SW480 (cell line): ENCODE results near the gene ACADS.

Experiments
- DNase-seq: peaks from one replicate; pipeline ENCODE4 v3.0.0-alpha.2; 2016; ENCODE audit warnings: low spot score

Gene ACADS

DNA sequence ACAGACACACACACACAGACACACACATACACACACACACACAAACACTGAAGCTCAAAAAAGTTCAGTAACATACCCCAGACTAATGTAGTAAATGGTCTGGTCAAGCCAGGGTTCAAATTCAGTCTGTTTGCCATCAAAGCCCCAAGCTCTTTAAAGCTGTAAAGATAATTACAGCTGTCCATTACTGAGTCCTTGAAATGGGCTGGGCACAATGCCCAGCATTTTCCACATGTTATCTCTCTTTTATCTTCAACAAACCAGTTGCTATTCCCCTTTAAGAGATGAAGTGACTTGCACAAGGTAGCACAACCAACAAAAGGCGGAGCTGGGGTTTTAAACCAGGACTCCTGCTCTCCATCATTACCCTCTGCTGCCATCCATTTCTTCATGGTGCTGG lies 23.0 kb upstream of the ACADS start:
- DNase-seq: no peak

DNA sequence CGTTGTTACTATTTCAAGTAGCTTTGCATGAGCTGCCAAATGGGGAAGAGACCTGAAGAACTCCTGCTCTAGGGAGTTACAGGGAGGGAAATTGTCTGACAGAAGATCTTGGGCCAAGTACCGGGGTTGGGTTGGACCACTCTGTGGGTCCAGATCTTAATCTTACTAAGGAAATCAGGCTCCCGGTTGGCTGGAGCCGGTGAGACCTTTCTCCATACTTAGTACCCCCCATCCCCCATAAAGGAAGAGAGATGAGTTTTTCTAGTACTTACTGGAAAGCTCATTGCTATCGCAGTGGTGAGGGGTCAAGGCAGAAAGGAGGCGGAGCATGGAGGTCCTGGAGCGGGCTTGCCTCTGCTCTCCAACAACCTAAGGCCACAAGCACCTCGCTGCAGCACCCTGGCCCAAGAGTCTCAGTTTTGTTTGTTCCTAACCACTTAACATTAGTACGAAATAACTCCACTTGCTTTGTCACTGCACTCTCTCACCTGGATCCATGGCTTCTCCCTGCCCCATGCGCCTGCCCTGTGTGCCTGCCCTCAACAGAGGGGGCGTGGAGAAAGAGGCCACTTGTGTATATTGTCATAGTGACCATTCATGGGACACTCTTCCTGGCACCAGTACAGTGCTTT lies 22.2 kb upstream of the ACADS start:
- no peak for DNase-seq

GRCh38 chr12:120705618-120706017 lies 20.0 kb upstream of the ACADS start:
- DNase-seq: no peak

- no peak for DNase-seq
Observed at GRCh38 chr12:120706029-120706428, 19.6 kb upstream of the ACADS start.

- DNase-seq: no peak
Observed at GRCh38 chr12:120708651-120709050, 17.0 kb upstream of the ACADS start.

GRCh38 chr12:120710031-120710804 lies 15.4 kb upstream of the ACADS start, which contains the start of gene UNC119B:
UNC119B (plus strand) TSS chr12:120710458; CDS start chr12:120710475, 17 bp downstream.
- peak; percentile 63 for DNase-seq

DNA sequence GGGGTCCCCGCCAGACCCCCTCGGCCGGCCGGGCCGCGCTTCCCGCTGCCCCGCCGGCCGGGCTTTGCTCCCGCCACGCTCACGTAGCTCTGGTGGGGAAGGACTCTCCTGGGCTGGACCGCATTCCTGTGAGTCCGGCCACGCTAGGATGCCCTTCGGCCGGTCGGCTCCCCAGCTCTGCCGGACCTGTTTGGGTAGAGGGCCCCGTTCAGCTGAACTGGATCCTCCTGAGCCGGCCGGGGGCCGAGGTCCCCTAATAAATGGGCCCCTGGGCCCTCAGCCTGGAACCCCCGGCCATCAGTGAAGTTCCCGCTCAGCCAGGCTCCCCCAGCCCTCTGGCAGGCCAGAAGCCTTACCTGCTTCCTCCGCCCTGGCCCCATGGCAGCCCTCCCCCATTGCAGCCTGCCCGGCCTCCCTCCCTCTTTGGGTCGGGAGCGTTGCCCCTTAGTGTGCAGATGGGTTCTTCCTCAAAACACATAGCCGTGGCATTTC lies 14.8 kb upstream of the ACADS start:
- no peak for DNase-seq

- DNase-seq: no peak
Observed at GRCh38 chr12:120711411-120711810, 14.2 kb upstream of the ACADS start.

GRCh38 chr12:120712610-120713009 lies 13.0 kb upstream of the ACADS start:
- DNase-seq: no peak

GRCh38 chr12:120713861-120714482 lies 11.7 kb upstream of the ACADS start:
- DNase-seq: peak; percentile 72

DNA sequence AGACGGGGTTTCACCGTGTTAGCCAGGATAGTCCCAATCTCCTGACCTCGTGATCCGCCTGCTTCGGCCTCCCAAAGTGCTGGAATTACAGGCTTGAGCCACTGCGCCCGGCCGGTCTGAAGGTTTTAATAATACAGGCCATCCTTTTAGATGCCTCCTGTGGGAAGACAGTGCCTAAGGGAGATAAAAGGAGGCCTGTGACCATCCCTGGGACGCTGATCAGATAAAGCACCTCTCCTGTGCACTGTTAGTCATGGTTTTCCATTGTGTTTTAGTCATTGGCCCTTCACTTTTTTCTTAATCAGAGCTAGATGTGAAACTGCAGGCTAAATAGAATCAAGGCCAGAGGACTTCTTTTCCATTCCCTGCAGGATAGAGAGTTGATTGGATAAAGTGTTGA lies 7.6 kb upstream of the ACADS start:
- no peak for DNase-seq

DNA sequence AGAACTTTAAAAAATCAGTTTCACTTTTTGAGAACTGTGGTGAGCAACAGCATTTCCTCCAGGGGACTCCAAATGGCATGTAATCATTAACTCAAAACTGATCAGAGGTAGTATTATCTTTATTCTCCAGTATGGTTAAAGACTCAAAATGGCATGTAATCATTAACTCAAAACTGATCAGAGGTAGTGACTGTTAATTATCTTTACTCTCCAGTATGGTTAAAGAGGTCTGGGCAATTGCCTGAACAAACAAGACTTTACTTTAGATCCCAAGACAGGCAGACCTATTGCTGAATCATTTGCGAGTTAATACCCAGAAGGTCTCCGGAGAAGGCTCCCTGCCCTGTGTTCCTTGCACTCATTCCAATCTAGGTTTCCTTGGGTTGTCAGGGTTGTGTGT lies 6.6 kb upstream of the ACADS start:
- no peak for DNase-seq

GRCh38 chr12:120719496-120720233 lies 6.0 kb upstream of the ACADS start:
- DNase-seq: no peak

- no peak for DNase-seq
Observed at GRCh38 chr12:120720234-120720986, 5.2 kb upstream of the ACADS start.

DNA sequence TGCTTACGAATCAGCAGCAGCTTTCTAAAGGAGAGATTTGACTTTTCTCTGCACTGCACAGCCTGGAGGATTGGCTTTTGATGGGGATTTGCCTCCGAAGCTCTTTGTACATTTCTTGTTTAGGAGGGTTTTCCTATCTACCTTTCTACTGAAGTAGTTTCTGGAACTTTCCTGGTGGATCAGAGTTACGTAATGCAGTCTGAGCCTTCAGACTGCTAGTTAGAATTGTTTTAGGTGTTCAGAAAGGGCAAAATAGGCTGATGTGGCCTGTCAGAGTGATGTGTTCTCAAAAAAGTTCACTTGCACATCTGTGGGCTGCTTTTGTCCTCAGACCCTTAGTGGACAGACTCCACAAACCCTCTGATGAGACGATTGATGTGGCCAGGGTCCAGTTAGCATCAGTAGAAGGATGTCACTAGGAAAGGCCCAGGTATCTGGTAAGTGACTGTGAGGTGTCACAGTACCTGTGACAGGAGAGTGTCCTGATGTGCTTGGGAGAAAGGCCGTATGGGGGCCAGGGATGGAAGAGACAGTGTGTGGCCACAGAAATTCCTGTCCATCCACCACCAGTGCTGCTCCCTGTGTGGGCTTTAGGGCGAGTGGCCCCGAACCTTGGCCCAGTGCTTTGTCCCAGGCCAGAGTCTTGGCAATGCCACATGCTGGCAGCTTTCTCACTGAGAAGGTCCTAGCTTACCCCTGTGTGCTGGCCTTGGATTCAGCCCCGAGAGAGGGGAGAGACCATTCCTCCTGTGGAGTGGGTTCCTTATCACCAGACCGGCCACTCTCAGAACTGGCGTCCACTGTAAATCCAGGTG lies 4.4 kb upstream of the ACADS start:
- no peak for DNase-seq

DNA sequence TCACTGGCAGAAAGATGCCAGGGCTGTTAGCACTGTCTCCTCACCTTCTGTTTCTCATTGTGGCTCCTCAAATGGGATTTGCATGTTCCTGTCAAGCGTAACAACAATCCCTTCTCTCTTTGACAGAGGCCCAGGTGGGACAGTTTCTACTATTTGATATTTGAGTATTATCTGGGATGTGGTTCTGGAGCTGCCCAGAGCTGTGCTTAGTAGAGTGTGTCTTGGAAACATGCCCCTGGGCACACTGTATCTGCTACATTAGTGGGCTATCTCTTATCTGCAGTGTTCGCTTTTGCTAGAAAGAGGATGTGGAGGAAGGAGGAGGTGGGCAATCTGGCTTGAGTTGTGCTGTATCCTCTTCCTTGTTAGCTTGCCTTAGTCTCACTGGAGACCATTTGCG lies 3.8 kb upstream of the ACADS start:
- DNase-seq: no peak

DNA sequence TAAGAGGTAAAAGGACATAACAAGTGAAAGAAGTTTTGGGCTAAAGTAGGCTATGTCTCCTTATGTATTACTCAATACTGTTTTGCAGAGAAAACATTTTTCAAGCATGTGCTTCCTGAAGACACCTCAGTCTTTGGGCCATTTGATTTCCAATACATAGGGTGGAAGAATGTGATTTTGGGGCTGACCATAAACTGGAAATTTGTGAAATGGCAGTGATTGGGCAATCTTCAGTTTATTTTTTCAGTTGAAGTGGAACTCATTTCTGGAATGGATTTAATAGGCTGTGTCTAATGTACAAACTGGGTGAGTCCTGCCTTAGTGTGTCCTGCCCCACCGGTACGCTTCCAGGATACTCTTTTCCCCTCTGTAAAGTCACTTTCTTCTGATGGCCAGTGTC lies 2.8 kb upstream of the ACADS start:
- no peak for DNase-seq

DNA sequence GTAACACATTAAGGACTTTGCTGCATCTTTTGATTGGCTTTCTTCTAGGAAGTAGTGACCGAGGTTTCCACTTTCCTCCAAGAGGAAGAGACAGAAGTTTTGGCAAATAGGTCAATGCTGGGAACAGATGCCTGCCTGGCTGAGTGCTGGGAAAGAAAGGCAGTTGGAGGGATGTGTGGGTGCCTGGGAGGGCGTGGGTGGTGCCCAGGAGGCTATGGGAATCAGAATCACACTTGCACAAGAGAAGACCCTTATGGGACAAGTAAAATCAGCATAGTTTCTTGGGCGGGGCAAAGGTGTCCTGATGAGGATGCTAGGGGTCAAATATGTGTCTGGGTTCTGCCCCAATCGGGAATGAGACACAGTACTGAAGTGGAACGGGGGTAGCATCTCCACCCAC lies 906 bp upstream of the ACADS start:
- DNase-seq: no peak

DNA sequence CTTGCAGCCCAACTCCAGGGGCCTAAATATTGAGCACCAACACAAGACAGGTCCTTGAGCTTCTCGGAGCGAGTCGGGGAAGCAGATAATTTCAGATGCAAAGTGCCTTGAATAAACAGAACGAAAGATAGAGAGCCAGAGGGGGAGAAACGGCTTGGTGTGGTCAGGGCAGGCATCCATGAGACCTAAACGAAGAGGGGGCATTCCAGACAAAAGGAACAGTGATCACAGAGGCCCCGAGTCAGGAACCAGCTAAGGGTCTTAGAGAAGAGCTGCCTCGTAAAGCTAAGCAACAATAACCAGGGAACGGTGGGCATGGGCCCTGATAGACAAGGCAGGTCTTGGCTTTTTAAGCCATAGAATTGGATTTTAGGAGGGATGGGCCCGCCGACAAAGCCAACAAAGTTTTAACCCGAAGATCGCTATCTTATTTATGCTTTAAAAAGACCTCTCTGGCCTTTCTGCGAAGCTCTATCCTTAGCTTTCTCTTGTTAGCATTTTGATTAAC lies 421 bp upstream of the ACADS start:
- no peak for DNase-seq

GRCh38 chr12:120726510-120726793 lies 826 bp downstream of the ACADS start:
- no peak for DNase-seq

GRCh38 chr12:120726961-120727360 lies 1.3 kb downstream of the ACADS start:
- no peak for DNase-seq
